ENCODE results near the gene GSTT2B.
"Not testable (repeated sequence)": the region's sequence is repeated elsewhere in the genome, so short reads cannot be mapped to it uniquely, and the experiment has no call there.

The GSTT2B gene, protein sequence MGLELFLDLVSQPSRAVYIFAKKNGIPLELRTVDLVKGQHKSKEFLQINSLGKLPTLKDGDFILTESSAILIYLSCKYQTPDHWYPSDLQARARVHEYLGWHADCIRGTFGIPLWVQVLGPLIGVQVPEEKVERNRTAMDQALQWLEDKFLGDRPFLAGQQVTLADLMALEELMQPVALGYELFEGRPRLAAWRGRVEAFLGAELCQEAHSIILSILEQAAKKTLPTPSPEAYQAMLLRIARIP

DNA sequence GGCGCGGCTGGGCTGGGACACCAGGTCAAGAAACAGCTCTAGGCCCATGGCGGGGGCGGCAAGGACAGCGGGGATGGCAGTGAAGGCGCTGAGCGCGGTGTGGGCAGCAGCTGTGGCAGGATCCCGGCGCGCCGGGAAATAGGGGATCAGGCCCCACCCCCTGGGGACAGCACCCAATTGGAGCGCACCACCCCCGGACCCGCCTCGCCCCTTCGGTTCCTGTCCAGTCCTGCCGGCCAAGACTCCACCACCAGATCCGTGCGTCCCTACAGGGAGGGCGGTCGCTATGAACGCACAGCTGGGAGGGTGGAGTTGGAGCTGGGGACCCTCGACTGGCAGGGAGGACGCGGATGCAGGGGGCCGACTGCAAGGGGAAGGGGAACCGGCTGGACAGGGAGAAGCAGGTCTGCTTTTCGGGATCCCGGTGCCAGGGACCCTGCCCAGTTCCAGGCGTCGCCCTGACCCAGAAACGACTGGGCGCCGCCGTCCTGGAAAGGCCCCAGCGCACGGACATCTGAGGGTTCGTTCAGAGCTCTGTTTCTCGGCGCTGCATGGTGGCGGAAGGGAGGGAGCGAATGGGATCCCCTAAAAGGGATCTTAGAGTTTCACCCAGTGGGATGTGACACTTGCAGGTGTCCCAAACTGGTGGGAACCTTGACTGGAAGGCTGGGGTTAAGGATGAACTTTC is at the start of gene GSTT2B:
TSS of gene GSTT2B (minus strand) at position 112 of the 688 bp plus-strand sequence. CDS start at position 48, 64 bp downstream.
- DNase-seq = not testable (repeated sequence)

DNA sequence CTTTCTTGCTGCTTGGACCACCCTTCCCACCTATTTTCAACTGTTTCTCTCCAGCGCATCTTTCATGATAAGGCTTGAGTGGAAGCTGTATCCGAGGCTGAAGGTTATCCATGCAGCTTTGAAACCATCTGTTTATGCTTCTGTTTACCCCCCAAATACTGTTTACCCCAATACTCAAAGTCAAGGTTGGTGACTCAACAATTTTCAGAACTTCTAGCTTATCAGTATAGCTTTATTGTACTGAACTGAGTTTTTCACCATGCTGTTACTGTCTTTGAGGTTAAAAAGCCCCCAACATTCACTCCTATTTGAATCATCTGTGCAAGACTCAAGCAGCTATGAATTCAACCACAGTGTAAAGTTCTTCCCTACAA is 49.0 kb upstream of the GSTT2B start:
- no peak for DNase-seq

DNA sequence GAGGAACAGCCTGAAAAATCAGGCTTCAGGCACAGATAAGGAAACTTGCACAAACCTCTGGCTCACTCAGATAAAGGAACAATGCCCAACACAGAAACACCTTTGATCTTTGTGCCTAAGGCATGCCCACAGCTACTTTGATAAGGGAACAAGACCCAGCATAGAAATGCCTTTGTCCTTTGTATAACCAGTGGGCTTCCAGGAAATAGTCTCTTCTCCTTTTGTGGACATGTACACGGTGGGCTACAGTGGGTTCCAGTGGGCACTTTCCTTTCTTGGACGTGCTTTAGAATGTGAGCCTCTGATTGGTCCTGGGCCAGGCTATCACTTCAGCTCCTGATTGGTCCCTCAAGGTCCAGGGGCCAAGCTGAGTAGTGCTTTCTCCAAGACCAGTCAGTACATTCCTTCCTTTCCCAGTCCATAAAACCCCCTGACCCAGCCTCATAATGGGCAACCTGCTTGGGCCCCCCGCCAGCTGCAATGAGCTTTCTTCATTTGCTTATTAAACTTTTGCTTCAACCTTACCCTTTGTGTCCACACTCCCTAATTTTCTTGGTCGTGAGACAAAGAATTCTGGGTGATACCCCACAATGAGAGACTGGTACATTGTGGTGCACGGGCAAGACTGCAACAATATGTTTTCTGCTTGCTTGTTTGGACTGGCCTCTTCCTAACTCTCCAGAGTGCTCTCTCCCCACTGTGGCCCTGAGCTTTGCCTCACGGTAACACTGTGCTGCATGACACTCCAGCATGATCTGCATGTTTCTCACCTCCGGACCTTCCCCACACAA is 48.4 kb upstream of the GSTT2B start:
- no peak for DNase-seq

DNA sequence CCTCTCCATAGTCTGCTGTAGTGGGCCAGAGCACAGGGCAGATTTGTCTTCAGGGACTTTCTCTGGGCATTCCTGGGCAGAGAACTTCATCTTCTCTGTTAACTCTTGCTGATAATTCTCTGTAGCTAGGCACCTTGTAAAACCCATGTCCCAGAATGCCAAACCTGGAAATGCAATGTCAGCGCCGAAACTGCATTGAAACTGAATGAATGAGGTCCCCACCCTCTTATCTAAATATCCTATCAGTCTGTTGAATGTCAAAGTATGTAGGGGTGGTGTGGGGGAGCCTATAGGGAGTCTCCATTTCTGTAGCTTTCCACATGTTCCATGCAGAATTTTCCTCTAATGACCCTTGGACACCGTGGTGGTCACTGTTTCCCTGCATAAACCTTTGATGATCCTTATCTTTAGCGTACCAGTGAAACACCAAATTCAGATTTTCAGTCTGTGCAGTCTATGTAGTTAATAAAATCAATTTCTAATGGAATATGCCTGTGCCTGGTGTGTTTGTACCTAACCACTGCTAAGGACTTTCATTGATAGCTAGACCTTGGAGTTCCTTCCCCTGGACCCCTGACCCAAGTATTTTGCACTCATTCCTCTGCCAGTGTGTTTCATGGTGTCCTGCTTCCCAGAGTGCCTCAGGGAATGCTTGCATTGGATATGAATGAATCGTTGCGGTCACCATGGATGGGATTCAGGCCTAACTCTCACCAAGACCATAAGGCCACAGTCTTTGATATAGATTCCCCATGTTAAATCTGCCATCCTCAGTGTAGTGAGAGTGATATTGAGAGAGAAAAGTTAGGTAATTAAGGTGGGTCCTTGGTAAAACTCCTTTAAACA is 47.6 kb upstream of the GSTT2B start:
- DNase-seq = no peak

DNA sequence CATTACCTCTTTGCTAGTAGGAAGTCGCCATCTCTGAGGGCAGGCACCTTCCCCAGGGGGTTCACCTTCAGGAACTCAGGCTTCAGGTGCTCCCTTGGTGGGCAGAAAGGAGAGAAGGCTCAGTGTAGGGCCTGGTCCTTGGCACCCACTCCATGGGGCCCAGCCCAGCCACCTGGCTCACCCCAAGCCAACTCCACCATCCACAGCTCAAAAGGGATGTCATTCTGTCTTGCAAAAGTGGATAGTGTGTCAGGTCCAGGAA is 47.0 kb upstream of the GSTT2B start:
- no peak for DNase-seq

DNA sequence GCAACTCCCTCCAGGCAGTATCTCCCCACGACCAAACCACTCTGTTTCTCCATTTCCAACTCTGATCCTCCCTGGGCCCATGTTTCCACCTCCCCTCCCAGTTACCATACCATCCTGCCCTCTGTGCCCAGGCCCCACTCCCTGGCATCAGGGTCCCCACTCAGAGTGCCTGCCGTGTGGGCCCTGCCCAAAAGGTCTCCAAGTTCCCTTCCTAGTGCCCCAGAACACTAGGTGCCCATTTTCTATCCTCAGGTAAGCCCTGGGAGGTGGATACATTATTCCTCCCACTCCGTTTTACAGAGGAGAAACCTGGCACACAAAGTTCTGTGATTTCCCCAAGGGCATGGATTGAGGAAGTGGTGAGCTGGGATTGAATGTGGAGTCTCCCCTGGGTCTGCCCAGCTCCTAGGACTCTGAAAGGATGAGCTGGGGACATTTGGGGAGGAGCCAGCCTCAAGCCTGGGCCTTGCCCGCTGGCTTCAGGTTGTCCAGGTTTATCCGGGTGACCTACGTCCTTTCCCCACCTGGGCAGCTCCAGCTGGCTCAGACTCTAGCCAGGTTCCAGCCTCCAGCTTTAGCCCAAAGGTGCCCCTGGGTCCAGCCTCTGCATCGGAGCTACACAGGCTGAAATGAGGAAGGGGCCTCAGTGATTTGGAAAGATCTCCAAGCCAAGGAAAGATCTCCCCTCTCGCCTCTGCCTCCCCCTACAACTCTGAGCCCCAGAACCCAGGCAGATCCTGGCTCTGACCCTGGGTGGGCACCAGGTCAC is 46.4 kb upstream of the GSTT2B start:
- DNase-seq = no peak

DNA sequence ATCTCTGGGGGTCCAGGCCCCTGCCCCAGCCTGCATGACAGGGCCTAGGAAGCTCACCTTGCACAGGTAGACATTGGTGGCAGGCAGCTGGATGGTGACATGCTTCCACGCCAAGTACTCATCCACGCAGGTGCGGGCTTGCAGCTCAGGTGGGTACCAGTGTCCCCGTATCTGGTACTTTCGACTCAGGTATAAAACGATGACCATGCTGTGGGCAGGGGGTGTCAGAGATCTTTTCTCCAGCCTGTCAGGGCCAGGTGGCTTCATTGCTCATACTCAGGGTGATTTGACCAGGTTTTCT is 45.9 kb upstream of the GSTT2B start:
- no peak for DNase-seq

DNA sequence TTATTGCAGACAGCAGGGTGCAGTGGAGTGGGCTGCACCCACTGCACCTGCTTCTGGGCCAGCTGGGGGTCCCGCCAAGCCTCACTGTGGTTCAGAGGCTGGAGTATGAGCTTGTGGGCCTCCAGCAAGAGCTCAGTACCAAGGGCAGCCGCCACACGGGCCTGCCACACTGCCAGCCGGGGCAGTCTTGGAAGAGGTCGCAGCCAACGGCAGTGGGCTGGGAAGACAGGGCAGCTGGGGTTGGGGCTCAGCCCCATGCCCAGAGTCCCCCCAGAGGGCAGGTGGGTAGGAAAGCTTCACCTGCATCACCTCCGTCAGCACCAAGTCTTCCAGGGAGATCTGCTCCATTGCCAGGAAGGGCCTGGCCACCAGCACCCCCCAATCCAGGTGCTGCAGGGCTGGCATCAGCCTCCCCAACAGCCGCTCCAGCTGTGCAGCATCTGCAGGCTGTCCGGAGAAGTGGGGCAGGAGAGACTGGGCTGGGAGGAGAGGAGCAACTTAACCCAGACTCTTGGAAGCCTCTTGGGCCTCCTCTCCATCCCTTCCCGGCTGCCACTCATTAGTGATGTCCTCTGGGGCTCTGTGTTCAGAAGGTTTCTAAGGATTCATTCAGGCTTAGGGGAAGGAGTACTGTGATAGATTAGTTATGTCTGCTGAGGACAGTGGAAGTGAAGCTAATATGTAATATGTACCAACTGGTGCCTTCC is 45.4 kb upstream of the GSTT2B start:
- DNase-seq = no peak

DNA sequence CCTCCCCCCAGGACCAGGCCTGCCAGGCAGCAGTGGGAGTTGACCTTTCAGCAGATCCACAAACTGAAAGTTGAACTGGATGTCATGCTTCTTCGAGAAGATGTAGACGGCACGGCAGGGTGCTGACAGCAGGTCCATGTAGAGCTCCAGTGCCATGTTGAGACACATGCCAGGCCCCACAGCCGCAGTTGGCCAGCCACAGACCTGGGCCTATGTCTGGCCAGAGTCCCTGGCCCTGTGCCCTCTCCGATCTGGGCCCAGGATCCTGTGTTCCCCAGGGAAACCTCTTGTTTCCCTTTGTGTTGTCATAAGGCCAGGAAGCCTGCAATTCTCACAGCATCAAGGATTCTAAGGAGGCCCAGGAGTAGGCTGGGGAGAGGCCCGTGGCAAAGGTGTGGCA is 44.2 kb upstream of the GSTT2B start, which contains the start of gene GSTT4:
TSS of gene GSTT4 (minus strand) at position 253 of the 400 bp plus-strand sequence. CDS start at position 156, 97 bp downstream.
- DNase-seq = no peak

DNA sequence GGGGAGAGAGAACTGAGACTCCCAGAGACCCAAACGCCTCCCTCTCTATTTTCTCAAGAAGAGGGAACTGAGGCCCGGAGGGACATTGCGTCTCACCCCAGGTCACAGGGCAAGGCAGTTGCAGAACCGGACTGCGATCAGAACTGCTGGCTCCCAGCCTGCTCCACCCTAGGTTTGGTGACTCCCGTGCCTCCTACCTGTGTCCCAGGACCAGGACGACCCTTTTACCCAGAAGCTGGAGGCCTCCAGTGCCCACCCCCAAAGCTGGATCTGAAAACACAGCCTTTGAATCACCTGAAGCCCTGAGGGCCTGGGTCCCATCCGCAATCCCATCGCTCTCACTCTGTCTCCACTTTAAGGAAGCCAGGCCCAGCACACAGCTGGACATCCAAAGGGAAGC is 42.9 kb upstream of the GSTT2B start:
- DNase-seq = no peak

DNA sequence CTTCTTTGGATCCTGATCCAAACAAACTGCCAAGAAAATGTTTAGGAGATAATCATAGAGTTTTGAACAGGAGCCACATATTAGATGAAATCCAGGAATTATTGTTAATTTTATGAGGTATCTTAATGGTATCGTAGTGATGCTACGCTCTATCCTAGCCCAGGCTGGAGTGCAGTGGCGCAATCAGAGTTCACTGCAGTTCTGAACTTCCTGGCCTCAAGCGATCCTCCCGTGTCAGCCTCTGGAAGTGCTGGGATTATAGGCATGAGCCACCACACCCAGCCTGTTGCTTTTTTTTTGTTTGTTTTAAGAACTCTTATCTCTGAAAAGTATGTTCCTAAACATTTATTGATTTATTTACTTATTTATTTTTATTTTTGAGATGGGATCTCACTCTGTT is 41.9 kb upstream of the GSTT2B start:
- no peak for DNase-seq

DNA sequence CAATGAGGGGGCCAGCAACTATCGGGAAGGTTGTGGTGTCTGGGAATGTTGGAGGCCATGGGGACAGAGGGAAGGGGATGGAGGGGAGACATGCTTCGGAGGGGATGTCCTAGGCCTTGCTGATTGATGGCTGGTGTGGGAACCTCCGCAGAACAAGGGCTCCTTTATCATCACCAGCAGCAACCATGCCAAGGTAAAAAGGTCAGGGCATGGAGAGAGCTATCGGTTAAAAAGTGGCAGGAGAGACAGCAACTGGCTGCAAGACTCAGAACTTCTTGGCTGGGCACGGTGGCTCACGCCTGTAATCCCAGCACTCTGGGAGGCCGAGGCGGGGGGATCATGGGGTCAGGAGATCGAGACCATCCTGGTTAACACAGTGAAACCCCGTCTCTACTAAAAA is 41.3 kb upstream of the GSTT2B start:
- DNase-seq = no peak

DNA sequence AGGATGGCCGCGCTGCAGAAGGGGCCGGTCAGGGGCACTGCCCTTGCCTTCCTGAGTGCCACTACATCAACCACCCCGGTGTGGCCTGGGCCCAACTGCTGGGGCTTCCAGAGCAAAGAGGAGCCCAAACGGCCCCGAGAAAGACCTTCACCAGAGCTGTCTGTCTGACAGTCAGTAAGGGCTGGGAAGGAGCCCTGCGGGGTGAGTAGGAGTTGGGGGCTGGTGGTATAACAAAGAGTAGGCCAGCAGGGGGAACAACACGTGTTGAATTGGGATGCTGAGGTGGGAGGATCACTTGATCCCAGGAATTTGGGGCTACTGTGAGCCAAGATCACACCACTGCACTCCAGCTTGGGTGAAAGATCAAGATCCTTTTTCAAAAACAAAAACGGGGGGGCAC is 40.3 kb upstream of the GSTT2B start:
- DNase-seq = no peak

DNA sequence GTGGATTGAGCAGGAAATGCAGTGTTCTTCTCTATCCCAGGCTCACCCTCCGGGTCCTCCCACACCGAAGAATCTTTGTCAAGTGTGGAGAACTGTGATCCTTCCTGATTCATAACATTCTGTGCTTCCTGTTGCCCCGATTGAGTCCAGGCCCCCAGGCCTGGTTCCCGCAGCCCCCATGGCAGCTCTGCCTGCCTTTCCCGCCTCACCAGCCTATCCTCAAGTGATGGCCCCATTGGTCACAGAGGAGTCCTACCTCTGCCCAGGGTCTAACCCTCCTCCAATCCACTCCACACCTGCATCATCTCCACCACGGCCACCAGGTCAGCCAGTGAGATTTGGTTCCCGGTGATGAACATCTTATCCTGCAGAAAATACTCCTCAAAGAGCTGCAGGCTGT is 38.8 kb upstream of the GSTT2B start:
- DNase-seq = not testable (repeated sequence)

DNA sequence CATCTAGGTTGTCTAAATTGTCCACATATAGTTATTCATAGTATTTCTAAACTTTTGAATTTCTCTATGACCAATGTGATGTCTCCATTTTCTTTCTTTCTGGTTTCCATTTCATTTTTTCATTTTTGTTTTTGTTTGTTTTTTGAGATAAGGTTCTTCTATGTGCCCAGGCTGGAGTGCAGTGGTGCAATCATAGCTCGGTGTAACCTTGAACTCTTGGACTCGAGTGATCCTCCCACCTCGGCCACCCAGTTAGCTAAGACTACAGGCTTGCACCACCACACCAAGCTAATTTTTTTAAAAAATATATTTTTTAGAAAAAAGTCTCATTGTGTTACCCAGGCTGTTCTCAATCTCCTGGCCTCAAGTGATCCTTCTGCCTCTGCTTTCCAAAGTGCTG is 36.1 kb upstream of the GSTT2B start:
- no peak for DNase-seq

DNA sequence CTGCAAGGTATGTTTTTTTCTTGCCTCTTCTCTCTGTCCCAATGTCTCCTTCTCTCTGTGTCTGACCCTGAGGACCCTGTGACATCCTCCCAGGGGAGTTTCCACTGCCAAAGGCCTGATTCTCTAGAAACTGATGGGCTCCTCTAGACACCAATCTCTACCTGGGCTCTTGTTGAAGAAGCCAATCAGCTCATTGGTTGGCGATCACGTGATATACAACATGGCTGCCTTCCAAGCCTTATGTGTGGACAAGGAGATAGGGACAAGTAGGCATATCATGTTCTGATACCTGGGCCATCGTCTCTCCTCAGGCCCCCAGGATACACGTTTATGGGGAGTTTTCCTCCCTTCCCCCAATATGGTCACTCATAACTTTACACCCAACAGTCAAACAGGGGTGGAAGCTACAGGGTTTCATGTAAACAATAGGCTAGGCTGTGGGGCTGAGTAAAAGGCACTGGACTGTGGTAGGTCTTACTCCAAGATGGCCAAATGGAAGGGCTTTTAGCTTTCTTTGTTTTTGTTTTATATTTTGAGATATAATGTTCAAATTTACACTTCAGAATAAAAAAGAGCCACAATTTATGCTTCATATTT is 32.7 kb upstream of the GSTT2B start:
- DNase-seq = not testable (repeated sequence)

DNA sequence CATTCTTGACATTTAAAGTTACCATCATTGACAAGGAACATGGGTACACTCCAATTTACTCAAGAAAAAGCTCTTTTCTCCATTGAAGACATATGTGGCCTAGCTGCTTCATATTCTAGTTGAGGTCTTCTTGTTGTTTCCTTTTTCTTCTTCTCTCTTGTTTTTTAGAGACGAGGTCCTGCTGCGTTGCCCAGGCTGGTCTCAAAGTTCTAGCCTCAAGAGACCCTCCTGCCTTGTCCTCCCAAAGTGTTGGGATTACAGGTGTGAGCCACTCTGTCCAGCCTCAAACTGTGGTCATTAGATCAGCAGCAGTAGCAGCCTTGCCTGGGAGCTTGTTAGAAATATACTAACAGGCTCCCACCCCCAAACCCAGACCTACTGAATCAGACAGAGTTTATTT is 32.1 kb upstream of the GSTT2B start:
- not testable (repeated sequence) for DNase-seq

DNA sequence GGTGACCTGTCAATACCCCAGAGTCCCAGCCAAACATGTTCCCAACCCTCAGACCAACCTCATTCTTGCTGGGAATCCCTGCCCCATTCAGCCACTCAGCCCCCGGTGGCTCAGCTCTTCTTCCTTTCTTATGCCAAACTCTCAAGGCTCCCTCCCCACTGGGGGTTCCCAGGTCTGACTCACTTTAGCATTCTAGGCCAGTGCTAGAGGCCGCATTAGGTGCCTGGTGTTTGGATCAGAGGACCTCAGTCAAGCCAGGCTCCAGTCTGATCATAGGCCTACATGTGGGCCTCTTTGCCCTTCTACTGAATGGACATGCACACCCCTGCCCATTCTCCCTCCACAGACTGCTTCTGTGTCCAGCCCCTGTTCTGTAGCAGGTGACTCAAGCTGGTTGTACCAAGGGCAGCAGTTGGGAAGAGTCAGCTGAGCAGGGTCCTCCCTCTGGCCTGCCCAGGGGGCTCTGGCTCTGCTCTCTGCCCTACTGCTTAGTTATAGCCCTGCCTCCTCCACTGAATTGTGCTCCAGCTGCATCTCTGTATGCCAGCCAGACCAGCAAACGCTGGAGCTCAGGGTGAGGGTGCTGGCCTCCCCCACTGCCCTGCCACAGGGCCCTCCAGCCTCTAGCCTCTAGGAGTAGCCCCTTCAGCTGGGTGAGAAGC is 28.7 kb upstream of the GSTT2B start:
- DNase-seq = not testable (repeated sequence)

DNA sequence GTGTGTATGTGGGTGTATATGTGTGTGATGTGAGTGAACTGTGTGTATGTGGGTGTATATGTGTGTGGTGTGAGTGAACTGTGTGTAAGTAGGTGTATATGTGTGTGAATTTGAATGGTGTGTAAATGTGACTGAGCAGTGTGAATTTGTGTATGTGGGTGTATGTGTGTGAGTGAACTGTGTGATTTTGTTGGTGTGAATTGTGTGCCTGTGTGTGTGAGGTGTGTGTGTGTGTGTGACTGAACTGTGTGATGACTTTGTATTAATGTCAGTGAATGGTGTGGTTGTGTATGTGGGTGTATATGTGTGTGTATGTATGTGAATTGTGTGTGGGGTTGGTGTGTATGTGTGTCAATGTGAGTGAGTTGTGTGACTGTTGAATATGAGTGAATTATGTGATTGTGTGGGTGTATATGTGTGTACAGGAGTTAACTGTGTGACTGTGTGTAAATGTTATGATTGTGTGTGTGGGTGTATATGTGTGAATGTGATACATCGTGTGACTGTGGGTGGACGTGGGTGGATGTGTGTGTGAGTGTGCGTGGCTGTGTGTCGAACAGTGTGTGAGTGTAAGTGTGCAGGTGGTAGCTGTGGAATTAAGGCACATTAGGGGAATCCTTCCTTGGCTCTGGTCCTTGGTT is 25.7 kb upstream of the GSTT2B start:
- not testable (repeated sequence) for DNase-seq

DNA sequence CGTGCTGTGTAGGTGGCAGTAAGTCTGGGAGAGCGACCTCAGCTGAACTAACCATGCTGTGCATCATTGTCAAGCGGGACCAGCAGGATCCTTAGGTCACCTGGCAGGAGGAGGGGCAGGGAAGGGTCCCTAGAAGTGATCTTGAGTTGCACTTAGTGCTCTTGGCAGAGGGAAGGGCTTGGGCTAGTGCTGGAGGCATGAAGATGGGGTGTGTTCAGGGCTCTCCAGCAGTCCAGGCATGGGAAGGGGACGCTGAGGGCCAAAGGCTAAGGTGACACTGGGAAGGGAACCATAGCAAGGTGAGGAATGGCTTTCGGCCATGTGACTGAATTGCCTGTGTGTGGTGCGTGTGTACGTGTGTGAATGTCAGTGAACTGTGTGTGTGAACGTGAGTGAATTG is 25.1 kb upstream of the GSTT2B start:
- not testable (repeated sequence) for DNase-seq

Data from CD4-positive, alpha-beta T cell treated with Interleukin-15 for 1 hour (primary cell).